Endometrium (tissue), 2 donors: ENCODE measurements around the gene KCNIP1.
"Not testable (repeated sequence)": the region's sequence is repeated elsewhere in the genome, so short reads cannot be mapped to it uniquely, and the experiment has no call there.

ENCODE experiments used
- FAIRE-seq: peaks from 2 replicates; lab custom pipeline; 2012; peaks lifted over from hg19 to GRCh38; lab: Jason Lieb, UNC
- donor health status: control.
- donor health status: control.

The KCNIP1 gene

DNA sequence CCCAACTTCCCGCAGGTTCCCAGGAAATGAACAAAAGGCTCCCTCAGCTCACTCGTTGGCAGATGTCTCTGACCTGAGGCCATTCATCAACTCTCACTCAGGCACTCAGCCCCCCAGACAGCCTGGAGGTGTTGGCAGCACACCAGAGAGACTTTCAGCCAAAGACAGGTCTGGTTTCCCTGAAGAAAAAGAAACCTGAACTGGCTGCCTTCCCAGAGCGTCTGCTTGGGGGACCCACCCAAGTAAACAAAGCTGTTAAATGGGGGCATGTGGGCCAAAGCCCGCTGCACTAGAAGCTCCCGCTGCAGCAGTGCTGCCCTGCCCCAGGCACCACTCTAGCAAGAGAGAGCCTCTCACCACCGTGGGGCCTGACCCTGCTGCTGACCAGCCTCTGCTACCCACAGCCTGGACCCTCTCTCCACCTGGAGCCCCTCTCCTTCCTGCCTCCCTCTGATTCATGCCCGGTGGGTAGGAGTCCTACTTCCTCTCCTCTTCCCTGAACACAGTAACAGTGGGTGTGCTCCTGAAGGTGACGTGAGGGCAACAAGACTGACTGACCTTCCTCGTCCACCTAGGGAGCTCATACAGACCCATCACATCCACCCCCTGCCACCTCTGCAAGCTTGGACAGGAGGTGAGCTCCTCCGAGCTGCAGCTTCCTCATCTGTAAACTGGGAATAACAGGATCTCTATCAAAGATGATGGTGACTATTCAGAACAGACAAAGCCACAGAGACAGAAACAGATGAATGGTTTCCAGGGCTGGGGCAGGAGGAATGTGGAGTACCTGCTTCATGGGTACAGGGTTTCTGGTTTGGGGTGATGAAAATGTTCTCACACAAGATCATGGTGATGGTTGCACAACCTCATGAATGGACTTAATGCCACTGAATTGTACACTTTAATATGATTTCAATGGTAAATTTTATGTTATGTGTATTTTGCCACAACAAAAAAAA, 248.7 kb downstream of the KCNIP1 start:
- FAIRE-seq, result no peak

- no peak for FAIRE-seq
Observed at GRCh38 chr5:170753311-170753710, 249.5 kb downstream of the KCNIP1 start.

- not testable (repeated sequence) for FAIRE-seq
Observed at GRCh38 chr5:170754508-170754907, 250.7 kb downstream of the KCNIP1 start.

GRCh38 chr5:170755679-170756456, 252.0 kb downstream of the KCNIP1 start:
- no peak for FAIRE-seq

DNA sequence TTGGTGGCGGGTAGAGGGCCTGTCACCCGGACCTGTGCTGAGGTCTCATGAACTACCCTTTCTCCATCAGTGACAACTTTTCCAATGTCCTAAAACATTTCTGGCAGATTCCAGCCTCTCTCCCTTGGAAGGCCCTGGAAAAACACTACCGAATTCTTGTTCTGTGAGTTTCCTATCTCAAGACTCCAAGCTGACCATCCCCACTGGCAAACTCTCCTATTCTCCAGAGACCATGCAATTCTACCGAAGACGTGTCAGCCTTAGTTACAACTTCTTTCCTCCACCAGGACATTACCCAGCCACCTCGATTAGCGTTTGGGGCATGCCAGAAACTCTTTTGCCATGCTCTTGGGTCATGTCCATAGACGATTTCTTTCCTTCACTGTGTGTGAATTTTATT, 252.9 kb downstream of the KCNIP1 start:
- FAIRE-seq, result no peak

DNA sequence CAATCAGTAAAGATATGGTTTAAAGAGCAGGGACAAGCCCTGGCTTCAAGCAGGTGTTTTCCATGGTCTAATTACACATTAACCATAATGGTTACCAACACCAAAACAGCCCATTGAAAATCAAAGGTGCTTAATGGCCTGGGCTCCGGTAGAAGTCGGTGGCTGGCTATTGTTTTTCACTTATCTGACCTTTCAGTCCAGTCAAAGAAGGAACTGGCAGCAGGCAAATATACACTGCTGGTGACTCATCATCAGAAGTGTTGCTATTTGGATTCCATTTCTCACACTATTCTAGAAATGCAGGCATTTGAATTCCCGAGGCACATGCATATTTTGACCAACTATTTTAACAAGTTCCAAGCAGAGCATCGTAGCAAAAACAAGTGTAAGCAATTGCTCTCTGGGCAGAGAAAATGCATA, 253.4 kb downstream of the KCNIP1 start:
- FAIRE-seq, result no peak

- FAIRE-seq, result no peak
Observed at GRCh38 chr5:170757669-170758068, 253.8 kb downstream of the KCNIP1 start.

DNA sequence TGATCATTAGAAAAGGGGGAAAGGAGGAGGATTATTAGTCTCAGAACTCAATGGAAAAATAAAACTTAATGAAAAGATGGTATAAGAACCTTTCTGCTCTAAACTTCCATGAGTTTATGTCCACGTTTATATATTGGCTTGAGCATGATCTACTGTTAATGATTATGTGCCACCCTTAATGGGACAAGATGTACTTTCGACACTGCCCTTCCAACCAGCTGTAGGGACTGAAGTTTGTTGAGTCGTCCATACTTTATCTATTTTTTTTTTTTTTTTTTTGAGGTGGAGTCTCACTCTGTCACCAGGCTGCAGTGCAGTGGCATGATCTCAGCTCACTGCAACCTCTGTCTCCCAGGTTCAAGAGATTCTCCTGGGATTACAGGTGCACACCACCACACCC, 254.7 kb downstream of the KCNIP1 start:
- FAIRE-seq, result no peak

DNA sequence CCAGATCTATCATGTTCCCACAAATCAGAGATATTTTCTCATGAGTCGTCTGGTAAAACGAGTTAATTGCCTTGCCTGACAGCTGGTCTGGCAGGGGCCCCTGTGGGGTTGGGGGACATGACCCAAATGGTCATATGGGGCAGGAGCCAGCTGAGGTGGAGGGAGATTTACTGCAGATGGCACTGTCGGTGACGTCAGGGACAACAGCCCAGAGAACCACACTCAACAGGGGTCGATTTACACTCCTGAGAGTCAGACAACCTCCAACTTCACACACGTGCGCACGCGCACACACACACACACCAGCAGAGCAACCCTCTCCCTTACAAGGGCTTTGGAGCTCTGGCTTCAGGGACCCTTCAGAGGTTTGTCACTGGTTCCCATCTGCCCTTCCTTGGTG, 256.3 kb downstream of the KCNIP1 start:
- no peak for FAIRE-seq

DNA sequence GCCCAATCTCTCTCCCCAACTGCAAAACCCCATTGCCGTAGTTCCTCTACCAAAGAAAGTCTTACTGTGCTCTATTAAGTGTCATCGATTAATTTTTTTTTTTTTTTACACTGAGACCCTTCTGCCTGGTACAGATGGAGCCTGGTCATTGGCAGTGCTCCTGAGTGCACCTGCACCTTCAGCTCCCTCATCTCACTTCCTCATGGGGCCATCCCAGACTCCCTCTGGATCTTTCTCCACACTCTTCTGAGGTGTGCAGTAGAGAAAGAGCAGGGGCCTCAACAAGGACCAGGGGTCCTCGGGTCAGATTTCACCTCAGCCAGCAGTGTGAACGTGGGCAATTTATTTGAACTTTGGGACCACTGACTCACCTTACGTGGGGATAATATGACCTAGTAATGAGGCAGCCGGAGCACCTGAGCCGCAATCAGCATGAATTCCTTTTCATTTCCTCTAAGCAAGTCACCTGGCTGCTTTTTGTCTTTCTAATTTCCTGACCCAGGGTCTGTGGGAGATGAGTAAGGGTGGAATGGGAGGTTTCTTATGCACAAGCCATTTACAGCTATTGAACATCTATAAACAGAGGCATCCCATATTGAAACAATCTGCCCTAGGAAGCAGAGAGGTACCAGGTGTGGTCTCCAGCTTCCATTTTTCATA, 257.4 kb downstream of the KCNIP1 start:
- FAIRE-seq, result no peak

GRCh38 chr5:170761708-170762066, 257.9 kb downstream of the KCNIP1 start:
- no peak for FAIRE-seq

- FAIRE-seq, result not testable (repeated sequence)
Observed at GRCh38 chr5:170762298-170762697, 258.5 kb downstream of the KCNIP1 start.

GRCh38 chr5:170765868-170766267, 262.0 kb downstream of the KCNIP1 start:
- not testable (repeated sequence) for FAIRE-seq

GRCh38 chr5:170769246-170769645, 265.4 kb downstream of the KCNIP1 start:
- FAIRE-seq, result no peak

DNA sequence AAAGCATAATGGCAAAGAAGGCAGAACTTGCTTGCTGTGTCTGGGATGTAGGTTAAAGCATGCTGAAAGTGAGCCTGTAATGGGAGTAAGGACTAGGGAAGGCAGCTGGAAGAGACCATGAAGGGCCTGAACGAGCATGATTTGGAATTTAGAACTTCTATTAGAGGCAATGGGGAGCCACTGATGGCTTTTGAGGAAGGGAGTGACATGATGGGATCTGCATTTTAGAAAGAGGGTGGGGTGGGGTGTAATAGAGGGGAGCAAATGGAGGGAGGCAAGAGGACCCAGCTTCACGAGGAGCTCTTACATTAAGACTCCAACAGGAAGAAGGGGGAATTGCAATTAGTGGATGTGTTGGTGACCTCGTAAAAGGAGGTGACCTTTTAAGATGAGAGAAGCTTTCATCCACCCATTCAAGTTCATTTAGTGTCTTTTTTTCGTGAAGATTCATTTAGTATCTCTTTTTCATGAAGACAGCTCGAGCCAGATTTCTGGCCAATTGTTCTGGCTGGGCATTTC, 266.1 kb downstream of the KCNIP1 start:
- FAIRE-seq, result no peak

GRCh38 chr5:170771496-170771895, 267.7 kb downstream of the KCNIP1 start:
- FAIRE-seq, result no peak

GRCh38 chr5:170773024-170773985, 269.5 kb downstream of the KCNIP1 start:
- FAIRE-seq, result no peak

GRCh38 chr5:170774831-170775230, 271.0 kb downstream of the KCNIP1 start:
- FAIRE-seq, result no peak

GRCh38 chr5:170781946-170782345, 278.1 kb downstream of the KCNIP1 start:
- no peak for FAIRE-seq

- no peak for FAIRE-seq
Observed at GRCh38 chr5:170782438-170782837, 278.6 kb downstream of the KCNIP1 start.
